ENCODE data around the gene SYNE2.

Gene SYNE2

GRCh38 chr14:64201296-64201695 lies 348.5 kb downstream of the SYNE2 start:
- Histone ChIP-seq H3F3A (ENCODE audit: insufficient read depth) (0 out of 2 replicates have a peak, but pooled peaks cover 4% of the 10 kb centered on the region), H3K27ac (ENCODE audit: low read depth, low read length) (no peak overlapping the region), H3K9me2 (replicated peaks; ENCODE audit: insufficient read depth, low read length) (no peaks in the 10 kb centered on the region), H3K79me2 (ENCODE audit: insufficient read depth, low read length) (peaks cover 7% of the 10 kb centered on the region; the same call in 1 of the 2 replicates), H4K20me1 (ENCODE audit: low read depth, low read length) (no peaks in the 10 kb centered on the region), H3K27me3 (ENCODE audit: low read length) (no peaks in the 10 kb centered on the region), H3K9ac (ENCODE audit: low read length) (no peak overlapping the region), H3K4me3 (ENCODE audit: insufficient read depth, low read length, poor library complexity, severe bottlenecking) (no peak overlapping the region), H2AFZ (ENCODE audit: low read depth, low read length, severe bottlenecking) (no peak overlapping the region), H3K9me3 (ENCODE audit: insufficient read depth, low read length) (no peaks in the 10 kb centered on the region), H3K36me3 (ENCODE audit: low read length) (peaks cover 13% of the 10 kb centered on the region), H3K4me2 (ENCODE audit: low read depth, low read length, poor library complexity, severe bottlenecking) (no peak overlapping the region)
- TF ChIP-seq CTCF (IDR thresholded peaks at IDR 0.05; ENCODE audit: insufficient read depth, low read length, poor library complexity, severe bottlenecking) = no peak
- no peak for TF ChIP-seq EZH2phosphoT487 (conservative IDR thresholded peaks at IDR 0.05; ENCODE audit: low read length)

- Histone ChIP-seq H3K9me2 (replicated peaks; ENCODE audit: insufficient read depth, low read length) (no peaks in the 10 kb centered on the region), H3K9ac (ENCODE audit: low read length) (no peak overlapping the region), H3K4me3 (ENCODE audit: insufficient read depth, low read length, poor library complexity, severe bottlenecking) (no peak overlapping the region), H2AFZ (ENCODE audit: low read depth, low read length, severe bottlenecking) (no peak overlapping the region), H3K27me3 (ENCODE audit: low read length) (no peaks in the 10 kb centered on the region), H3K9me3 (ENCODE audit: insufficient read depth, low read length) (no peaks in the 10 kb centered on the region), H3K36me3 (ENCODE audit: low read length) (peaks cover 13% of the 10 kb centered on the region), H3K27ac (ENCODE audit: low read depth, low read length) (no peak overlapping the region), H3K79me2 (ENCODE audit: insufficient read depth, low read length) (peaks cover 5% of the 10 kb centered on the region; the same call in 1 of the 2 replicates), H4K20me1 (ENCODE audit: low read depth, low read length) (no peaks in the 10 kb centered on the region), H3F3A (ENCODE audit: insufficient read depth) (0 out of 2 replicates have a peak, but pooled peaks cover 4% of the 10 kb centered on the region), H3K4me2 (ENCODE audit: low read depth, low read length, poor library complexity, severe bottlenecking) (no peak overlapping the region)
- TF ChIP-seq CTCF (IDR thresholded peaks at IDR 0.05; ENCODE audit: insufficient read depth, low read length, poor library complexity, severe bottlenecking) (no peak), EZH2phosphoT487 (conservative IDR thresholded peaks at IDR 0.05; ENCODE audit: low read length) (no peak)
Measured at GRCh38 chr14:64201921-64202545, 349.2 kb downstream of the SYNE2 start.

- peaks cover 16% of the 10 kb centered on the region for H3K36me3 ChIP-seq (ENCODE audit: low read length)
- H3K27me3 ChIP-seq (ENCODE audit: low read length) = no peaks in the 10 kb centered on the region
- H3K9ac ChIP-seq (ENCODE audit: low read length) = no peak overlapping the region
- TF ChIP-seq CTCF (IDR thresholded peaks at IDR 0.05; ENCODE audit: insufficient read depth, low read length, poor library complexity, severe bottlenecking) = no peak
- no peaks in the 10 kb centered on the region for H3K9me2 ChIP-seq (replicated peaks; ENCODE audit: insufficient read depth, low read length)
- no peak overlapping the region for H3K4me3 ChIP-seq (ENCODE audit: insufficient read depth, low read length, poor library complexity, severe bottlenecking)
- H3K4me2 ChIP-seq (ENCODE audit: low read depth, low read length, poor library complexity, severe bottlenecking) = no peak overlapping the region
- H3K27ac ChIP-seq (ENCODE audit: low read depth, low read length) = no peak overlapping the region
- H3K9me3 ChIP-seq (ENCODE audit: insufficient read depth, low read length) = no peaks in the 10 kb centered on the region
- peaks cover 5% of the 10 kb centered on the region; the same call in 1 of the 2 replicates for H3K79me2 ChIP-seq (ENCODE audit: insufficient read depth, low read length)
- H2AFZ ChIP-seq (ENCODE audit: low read depth, low read length, severe bottlenecking) = no peak overlapping the region
- H3F3A ChIP-seq (ENCODE audit: insufficient read depth) = 0 out of 2 replicates have a peak, but pooled peaks cover 4% of the 10 kb centered on the region
- H4K20me1 ChIP-seq (ENCODE audit: low read depth, low read length) = no peaks in the 10 kb centered on the region
Measured at GRCh38 chr14:64202716-64203115, 349.9 kb downstream of the SYNE2 start.

All from SU-DHL-6 (cell line).